ENCODE results near the gene INTS6. TPM values are rescaled to one million over a fixed set of nuclear protein-coding genes. Genes with fewer than 3 reads are reported as not detected.
A peak's percentile ranks its signal among the peaks of the same experiment; 100 is the strongest.

The INTS6 gene
- total and polyA plus RNA-seq, 3 experiments from 2014 or later: 28.4 to 58.2 (median 56.6) TPM

- no peak overlapping the region for H3K27ac ChIP-seq (ENCODE audit: low read depth, low read length)
- no peaks in the 10 kb centered on the region for H3K36me3 ChIP-seq (ENCODE audit: insufficient read depth, low read length)
- Mint-ChIP-seq H3K4me1 (peaks cover 55 to 65% (median 63%) of the 10 kb centered on the region in 3 donors), H3K36me3 (peaks cover 0 to 24% (median 6%) of the 10 kb centered on the region in 3 donors), H3K27ac (peak overlapping the region in 1 of 8 donors; percentile 10), H3K9me3 (no peaks in the 10 kb centered on the region), H3K4me3 (no peak overlapping the region), H3K27me3 (no peaks in the 10 kb centered on the region)
- ChIA-PET CTCF (no interaction called here), POLR2A (no interaction called here)
- H3K4me1 ChIP-seq (ENCODE audit: insufficient read depth, low read length): peaks cover 12% of the 10 kb centered on the region
- H3K4me3 ChIP-seq (ENCODE audit: low read length): no peak overlapping the region
- no peaks in the 10 kb centered on the region for H3K9me3 ChIP-seq (ENCODE audit: low read length)
- DNase-seq: no peak
- H3K27me3 ChIP-seq (ENCODE audit: insufficient read depth, low read length, poor library complexity, severe bottlenecking): no peaks in the 10 kb centered on the region
These were observed 58.1 kb downstream of the INTS6 start for GRCh38 chr13:51394724-51395123.

- Mint-ChIP-seq H3K4me1 (peaks cover 4 to 24% (median 13%) of the 10 kb centered on the region in 3 donors), H3K27me3 (no peaks in the 10 kb centered on the region), H3K4me3 (no peak overlapping the region), H3K36me3 (peaks cover 4 to 39% (median 7%) of the 10 kb centered on the region in 3 donors), H3K27ac (no peak overlapping the region), H3K9me3 (no peaks in the 10 kb centered on the region)
- no peak overlapping the region for H3K27ac ChIP-seq (ENCODE audit: low read depth, low read length)
- H3K36me3 ChIP-seq (ENCODE audit: insufficient read depth, low read length): peaks cover 13% of the 10 kb centered on the region
- no peak overlapping the region for H3K4me3 ChIP-seq (ENCODE audit: low read length)
- H3K9me3 ChIP-seq (ENCODE audit: low read length): no peaks in the 10 kb centered on the region
- POLR2A ChIA-PET: no interaction called here
- H3K4me1 ChIP-seq (ENCODE audit: insufficient read depth, low read length): no peaks in the 10 kb centered on the region
- CTCF ChIA-PET: no interaction called here
- DNase-seq: no peak
- no peaks in the 10 kb centered on the region for H3K27me3 ChIP-seq (ENCODE audit: insufficient read depth, low read length, poor library complexity, severe bottlenecking)
These were observed 67.7 kb downstream of the INTS6 start for GRCh38 chr13:51385114-51385513.

- ChIA-PET CTCF (no interaction called here), POLR2A (no interaction called here)
- no peaks in the 10 kb centered on the region for H3K9me3 Mint-ChIP-seq
- H3K4me1 Mint-ChIP-seq: peaks cover 0 to 4% (median 0%) of the 10 kb centered on the region in 3 donors
- H3K27ac Mint-ChIP-seq: peak overlapping the region in 1 of 8 donors; percentile 17
- no peak overlapping the region for H3K4me3 ChIP-seq (ENCODE audit: low read length)
- no peak for DNase-seq
- no peaks in the 10 kb centered on the region for H3K9me3 ChIP-seq (ENCODE audit: low read length)
- no peaks in the 10 kb centered on the region for H3K27me3 ChIP-seq (ENCODE audit: insufficient read depth, low read length, poor library complexity, severe bottlenecking)
- no peak overlapping the region for H3K4me3 Mint-ChIP-seq
- no peak overlapping the region for H3K27ac ChIP-seq (ENCODE audit: low read depth, low read length)
- no peaks in the 10 kb centered on the region for H3K4me1 ChIP-seq (ENCODE audit: insufficient read depth, low read length)
- H3K36me3 Mint-ChIP-seq: peaks cover 4 to 56% (median 16%) of the 10 kb centered on the region in 3 donors
- no peaks in the 10 kb centered on the region for H3K27me3 Mint-ChIP-seq
- peaks cover 16% of the 10 kb centered on the region for H3K36me3 ChIP-seq (ENCODE audit: insufficient read depth, low read length)
These were observed 72.6 kb downstream of the INTS6 start for GRCh38 chr13:51380269-51380668.

DNA sequence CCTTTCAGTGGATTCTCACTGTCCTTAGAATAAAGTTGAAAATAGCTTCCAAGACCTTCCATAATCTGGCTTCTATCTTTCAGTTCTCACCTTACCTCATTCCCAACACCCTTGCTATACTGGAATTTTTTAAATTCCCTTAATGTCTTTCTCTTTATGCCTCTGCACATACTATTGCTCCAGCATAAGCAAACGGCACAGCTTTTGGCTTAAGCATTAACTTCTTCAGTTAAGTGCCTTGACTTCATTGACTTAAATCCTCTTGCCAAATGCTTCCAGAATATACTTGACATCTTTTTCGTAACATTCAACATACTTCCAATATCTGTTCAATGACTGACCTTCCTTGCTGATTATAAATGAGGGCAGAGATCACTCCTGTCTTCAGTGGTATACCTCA, 79.4 kb downstream of the INTS6 start:
- no peaks in the 10 kb centered on the region for H3K27me3 ChIP-seq (ENCODE audit: insufficient read depth, low read length, poor library complexity, severe bottlenecking)
- H3K9me3 ChIP-seq (ENCODE audit: low read length): no peaks in the 10 kb centered on the region
- peaks cover 9 to 28% (median 20%) of the 10 kb centered on the region in 3 donors for H3K36me3 Mint-ChIP-seq
- POLR2A ChIA-PET: no interaction called here
- no peaks in the 10 kb centered on the region for H3K4me1 Mint-ChIP-seq
- no peaks in the 10 kb centered on the region for H3K27me3 Mint-ChIP-seq
- H3K36me3 ChIP-seq (ENCODE audit: insufficient read depth, low read length): peaks cover 50% of the 10 kb centered on the region
- no peak overlapping the region for H3K4me3 ChIP-seq (ENCODE audit: low read length)
- DNase-seq: no peak
- H3K4me3 Mint-ChIP-seq: no peak overlapping the region
- H3K27ac ChIP-seq (ENCODE audit: low read depth, low read length): no peak overlapping the region
- no peaks in the 10 kb centered on the region for H3K9me3 Mint-ChIP-seq
- peak overlapping the region in 1 of 8 donors; percentile 56 for H3K27ac Mint-ChIP-seq
- no peaks in the 10 kb centered on the region for H3K4me1 ChIP-seq (ENCODE audit: insufficient read depth, low read length)
- CTCF ChIA-PET: no interaction called here

DNA sequence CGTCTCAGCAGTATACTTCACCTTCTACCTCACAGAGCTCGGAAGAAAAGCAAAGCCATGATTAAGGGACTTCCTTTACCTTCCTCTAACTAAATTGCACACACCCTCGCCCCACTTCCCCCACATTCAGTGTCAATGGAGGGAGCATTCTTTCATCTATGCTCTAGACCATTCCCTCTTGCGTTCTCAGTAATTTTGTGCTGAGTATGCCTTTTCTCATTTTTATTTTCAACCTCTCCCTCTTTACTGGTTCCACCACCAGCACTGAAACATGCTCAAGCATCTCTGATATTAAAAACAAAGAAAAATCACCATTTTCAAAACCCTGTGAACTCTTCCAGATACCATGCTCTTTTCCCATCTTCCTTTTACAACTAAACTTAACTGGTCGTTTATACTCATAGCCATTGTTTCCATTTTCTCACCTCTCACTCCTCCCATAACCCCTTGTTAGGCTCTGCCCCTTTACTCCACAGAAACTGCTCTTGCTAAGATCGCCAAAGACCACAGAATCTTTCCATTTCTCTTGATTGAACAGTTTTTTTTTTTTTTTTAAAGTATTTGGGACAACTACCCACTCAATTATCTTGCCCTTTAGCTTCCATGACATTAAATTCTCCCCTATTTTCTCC, 81.0 kb downstream of the INTS6 start:
- H3K36me3 ChIP-seq (ENCODE audit: insufficient read depth, low read length): peaks cover 50% of the 10 kb centered on the region
- H3K36me3 Mint-ChIP-seq: peaks cover 9 to 25% (median 19%) of the 10 kb centered on the region in 3 donors
- H3K27ac Mint-ChIP-seq: no peak overlapping the region
- no peak for DNase-seq
- H3K27me3 ChIP-seq (ENCODE audit: insufficient read depth, low read length, poor library complexity, severe bottlenecking): no peaks in the 10 kb centered on the region
- H3K27ac ChIP-seq (ENCODE audit: low read depth, low read length): no peak overlapping the region
- H3K4me1 Mint-ChIP-seq: no peaks in the 10 kb centered on the region
- POLR2A ChIA-PET: no interaction called here
- H3K4me3 ChIP-seq (ENCODE audit: low read length): no peak overlapping the region
- H3K27me3 Mint-ChIP-seq: no peaks in the 10 kb centered on the region
- no peak overlapping the region for H3K4me3 Mint-ChIP-seq
- no peaks in the 10 kb centered on the region for H3K4me1 ChIP-seq (ENCODE audit: insufficient read depth, low read length)
- CTCF ChIA-PET: no interaction called here
- no peaks in the 10 kb centered on the region for H3K9me3 ChIP-seq (ENCODE audit: low read length)
- H3K9me3 Mint-ChIP-seq: no peaks in the 10 kb centered on the region

DNA sequence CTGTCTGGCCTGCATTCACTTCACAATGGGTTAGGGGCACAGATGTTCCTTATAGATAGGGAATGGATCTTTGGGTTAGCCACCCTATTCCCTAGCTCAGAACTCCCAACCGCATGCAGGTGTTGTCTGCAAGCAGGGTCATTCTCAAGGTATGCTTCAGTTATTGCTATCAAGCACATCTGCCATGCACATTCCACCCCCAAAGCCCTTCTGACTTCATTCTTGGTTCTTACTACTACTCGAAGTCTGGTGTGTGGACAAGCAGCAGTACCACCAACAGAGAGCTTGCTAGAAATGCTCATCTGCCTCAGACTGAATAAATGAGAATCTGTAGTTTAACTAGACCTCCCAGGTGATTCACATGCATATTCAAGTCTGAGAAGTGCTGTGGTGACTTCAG, 82.0 kb downstream of the INTS6 start:
- no peak overlapping the region for H3K4me3 ChIP-seq (ENCODE audit: low read length)
- H3K27me3 Mint-ChIP-seq: no peaks in the 10 kb centered on the region
- DNase-seq: no peak
- H3K36me3 ChIP-seq (ENCODE audit: insufficient read depth, low read length): peaks cover 45% of the 10 kb centered on the region
- POLR2A ChIA-PET: no interaction called here
- no peaks in the 10 kb centered on the region for H3K27me3 ChIP-seq (ENCODE audit: insufficient read depth, low read length, poor library complexity, severe bottlenecking)
- H3K4me1 Mint-ChIP-seq: peaks cover 0 to 2% (median 0%) of the 10 kb centered on the region in 3 donors
- H3K4me1 ChIP-seq (ENCODE audit: insufficient read depth, low read length): no peaks in the 10 kb centered on the region
- peaks cover 12 to 26% (median 20%) of the 10 kb centered on the region in 3 donors for H3K36me3 Mint-ChIP-seq
- H3K4me3 Mint-ChIP-seq: no peak overlapping the region
- no peak overlapping the region for H3K27ac ChIP-seq (ENCODE audit: low read depth, low read length)
- CTCF ChIA-PET: no interaction called here
- no peaks in the 10 kb centered on the region for H3K9me3 Mint-ChIP-seq
- peak overlapping the region in 1 of 8 donors; percentile 18 for H3K27ac Mint-ChIP-seq
- no peaks in the 10 kb centered on the region for H3K9me3 ChIP-seq (ENCODE audit: low read length)

DNA sequence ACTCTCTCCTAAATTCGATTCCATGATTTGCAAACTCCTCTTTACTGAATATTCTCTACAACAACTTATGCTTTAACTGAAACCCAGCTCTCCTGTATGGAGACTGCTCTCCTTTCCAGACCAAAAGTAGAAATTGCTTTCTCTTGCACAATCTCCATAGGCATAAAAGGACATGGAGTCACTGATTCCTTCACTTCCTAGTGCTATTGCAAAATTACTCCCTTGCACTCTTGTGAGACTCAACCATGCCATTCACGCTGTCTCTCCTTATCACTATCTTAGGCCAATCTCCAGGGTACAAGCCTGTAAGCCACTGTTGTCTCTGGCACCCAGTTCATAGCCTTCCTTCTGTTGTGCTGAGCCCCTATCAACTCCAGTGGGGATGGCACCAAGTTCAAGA, 82.7 kb downstream of the INTS6 start:
- H3K4me3 Mint-ChIP-seq: no peak overlapping the region
- H3K27me3 Mint-ChIP-seq: no peaks in the 10 kb centered on the region
- Histone ChIP-seq H3K27me3 (ENCODE audit: insufficient read depth, low read length, poor library complexity, severe bottlenecking) (no peaks in the 10 kb centered on the region), H3K4me3 (ENCODE audit: low read length) (no peak overlapping the region), H3K36me3 (ENCODE audit: insufficient read depth, low read length) (peaks cover 45% of the 10 kb centered on the region), H3K9me3 (ENCODE audit: low read length) (no peaks in the 10 kb centered on the region), H3K27ac (ENCODE audit: low read depth, low read length) (no peak overlapping the region), H3K4me1 (ENCODE audit: insufficient read depth, low read length) (no peaks in the 10 kb centered on the region)
- ChIA-PET CTCF (interaction anchor here (0.6 kb wide), 1 partner anchor 78 kb away, joined by 3 read pairs; no protein-coding TSS in a partner anchor), POLR2A (no interaction called here)
- peaks cover 12 to 31% (median 16%) of the 10 kb centered on the region in 3 donors for H3K36me3 Mint-ChIP-seq
- DNase-seq: no peak
- no peaks in the 10 kb centered on the region for H3K9me3 Mint-ChIP-seq
- H3K27ac Mint-ChIP-seq: peak overlapping the region in 6 of 8 donors; percentile 0 to 27 (median 10)
- peaks cover 0 to 2% (median 0%) of the 10 kb centered on the region in 3 donors for H3K4me1 Mint-ChIP-seq

GRCh38 chr13:51364404-51365008, 88.3 kb downstream of the INTS6 start:
- POLR2A ChIA-PET: no interaction called here

More at GRCh38 chr13:51364404-51365008, 88.3 kb downstream of the INTS6 start:
- Histone ChIP-seq H3K9me3 (ENCODE audit: low read length) (no peaks in the 10 kb centered on the region), H3K27me3 (ENCODE audit: insufficient read depth, low read length, poor library complexity, severe bottlenecking) (no peaks in the 10 kb centered on the region), H3K36me3 (ENCODE audit: insufficient read depth, low read length) (peaks cover 15% of the 10 kb centered on the region), H3K4me3 (ENCODE audit: low read length) (no peak overlapping the region), H3K4me1 (ENCODE audit: insufficient read depth, low read length) (no peaks in the 10 kb centered on the region), H3K27ac (ENCODE audit: low read depth, low read length) (no peak overlapping the region)
- peaks cover 8 to 57% (median 17%) of the 10 kb centered on the region in 3 donors for H3K36me3 Mint-ChIP-seq
- no peaks in the 10 kb centered on the region for H3K27me3 Mint-ChIP-seq
- H3K4me3 Mint-ChIP-seq: no peak overlapping the region
- H3K4me1 Mint-ChIP-seq: peaks cover 0 to 2% (median 0%) of the 10 kb centered on the region in 3 donors
- H3K27ac Mint-ChIP-seq: peak overlapping the region in 2 of 8 donors; percentile 2 to 38
- no peak for DNase-seq
- CTCF ChIA-PET: no interaction called here
- no peaks in the 10 kb centered on the region for H3K9me3 Mint-ChIP-seq
